ENCODE measurements around the gene OBP2B.
"Not testable (repeated sequence)": the region's sequence is repeated elsewhere in the genome, so short reads cannot be mapped to it uniquely, and the experiment has no call there.

The OBP2B gene

DNA sequence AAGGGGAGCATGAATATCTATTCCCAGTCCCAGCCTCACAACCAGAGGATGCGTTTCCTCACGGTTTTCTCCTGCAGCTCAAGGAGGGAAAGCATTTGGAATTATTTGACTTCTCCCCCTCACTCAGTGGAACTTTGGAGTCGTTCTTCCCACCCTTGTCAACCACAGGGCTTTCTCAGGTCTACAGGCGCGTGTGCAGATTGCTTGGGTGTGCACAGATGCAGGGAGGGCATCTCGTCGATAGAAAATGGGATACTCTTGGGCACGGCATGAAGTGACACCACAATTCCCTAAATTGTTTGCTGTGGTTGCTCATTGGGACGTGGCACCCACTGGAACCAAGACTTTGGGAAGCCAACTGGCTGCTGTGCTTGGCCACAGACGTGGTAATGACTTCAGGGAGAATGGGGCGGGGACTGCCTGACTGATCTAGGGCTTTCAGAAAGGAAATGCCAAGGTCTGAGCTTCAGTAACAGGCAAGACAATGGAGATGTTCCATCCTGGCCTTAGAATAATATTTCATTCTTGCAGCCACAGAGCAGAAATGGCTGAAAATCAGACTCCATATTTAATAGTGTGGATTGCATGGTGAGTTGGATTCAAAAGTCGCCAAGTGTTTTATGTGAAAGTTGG lies 12.2 kb upstream of the OBP2B start:
- DNase-seq (ENCODE audit: low read depth in 2 of 2), result no peak

- DNase-seq (ENCODE audit: low read depth in 2 of 2), result not testable (repeated sequence)
Observed at GRCh38 chr9:133218049-133218975, 9.3 kb upstream of the OBP2B start.

GRCh38 chr9:133217333-133217988 lies 8.4 kb upstream of the OBP2B start:
- not testable (repeated sequence) for DNase-seq (ENCODE audit: low read depth in 2 of 2)

DNA sequence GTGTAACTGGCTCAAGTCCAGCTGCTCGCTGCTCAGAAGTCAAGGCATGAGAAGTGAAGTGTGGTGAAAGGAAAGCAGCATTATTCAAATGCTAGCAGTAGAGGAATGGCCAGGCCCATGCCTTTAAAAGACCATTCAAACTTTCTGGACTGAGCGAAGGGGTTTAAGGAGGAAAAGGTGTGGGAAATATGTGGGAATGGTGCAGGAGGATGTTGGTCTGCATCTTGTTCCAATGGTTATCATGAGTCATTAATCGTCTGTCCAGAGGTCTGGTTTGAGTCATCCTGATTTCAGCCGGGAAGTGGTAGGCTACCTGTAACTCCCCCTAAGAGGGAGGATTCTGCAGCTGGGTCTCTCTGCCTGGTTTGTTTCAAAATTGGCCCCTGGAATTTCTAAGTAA lies 5.2 kb upstream of the OBP2B start:
- not testable (repeated sequence) for DNase-seq (ENCODE audit: low read depth in 2 of 2)

- no peak for DNase-seq (ENCODE audit: low read depth in 2 of 2)
Observed at GRCh38 chr9:133210609-133211008, 1.6 kb upstream of the OBP2B start.

- DNase-seq (ENCODE audit: low read depth in 2 of 2), result no peak
Observed at GRCh38 chr9:133210202-133210532, 1.1 kb upstream of the OBP2B start.

DNA sequence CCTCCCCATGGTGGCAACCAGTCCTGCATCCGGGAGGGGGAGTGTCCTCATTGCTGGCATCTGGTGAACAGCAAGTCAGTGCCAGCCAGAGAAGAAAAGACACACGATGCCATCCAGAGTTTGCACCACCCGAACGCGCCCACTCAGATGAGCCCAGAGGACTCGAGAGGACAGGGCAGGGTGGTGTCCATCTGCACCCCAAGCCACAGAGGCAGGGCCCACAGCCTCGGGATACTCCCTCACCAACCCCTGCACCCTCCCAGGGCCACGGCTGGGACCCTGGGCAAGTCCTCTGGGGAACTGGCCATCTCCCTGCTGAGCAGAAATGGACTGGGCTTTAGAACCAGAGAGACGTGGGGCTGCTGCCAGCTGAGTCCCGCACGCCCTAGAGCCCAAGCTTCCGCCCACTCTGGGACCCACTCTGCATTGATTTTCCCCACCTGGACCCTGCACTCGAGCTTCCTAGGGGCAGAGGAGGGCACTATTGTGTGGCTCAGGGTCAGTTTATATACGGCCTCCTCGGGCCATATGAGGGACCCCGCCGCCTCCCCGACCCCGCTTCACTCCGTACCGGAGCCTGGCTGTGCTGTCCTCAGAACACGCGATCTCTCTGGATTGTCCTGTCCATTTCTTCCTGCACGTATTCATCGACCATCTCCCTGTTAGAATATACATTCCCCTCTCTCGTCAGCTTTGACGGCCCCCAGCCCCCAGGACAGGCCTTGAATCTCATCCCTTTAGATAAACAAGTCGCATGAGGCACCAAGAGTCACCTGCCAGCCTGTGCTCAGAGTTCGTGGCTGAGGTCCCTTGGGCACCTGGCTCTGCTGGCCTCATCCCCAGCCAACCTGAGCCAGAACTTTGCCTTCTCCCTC lies 514 bp upstream of the OBP2B start:
- not testable (repeated sequence) for DNase-seq (ENCODE audit: low read depth in 2 of 2)

DNA sequence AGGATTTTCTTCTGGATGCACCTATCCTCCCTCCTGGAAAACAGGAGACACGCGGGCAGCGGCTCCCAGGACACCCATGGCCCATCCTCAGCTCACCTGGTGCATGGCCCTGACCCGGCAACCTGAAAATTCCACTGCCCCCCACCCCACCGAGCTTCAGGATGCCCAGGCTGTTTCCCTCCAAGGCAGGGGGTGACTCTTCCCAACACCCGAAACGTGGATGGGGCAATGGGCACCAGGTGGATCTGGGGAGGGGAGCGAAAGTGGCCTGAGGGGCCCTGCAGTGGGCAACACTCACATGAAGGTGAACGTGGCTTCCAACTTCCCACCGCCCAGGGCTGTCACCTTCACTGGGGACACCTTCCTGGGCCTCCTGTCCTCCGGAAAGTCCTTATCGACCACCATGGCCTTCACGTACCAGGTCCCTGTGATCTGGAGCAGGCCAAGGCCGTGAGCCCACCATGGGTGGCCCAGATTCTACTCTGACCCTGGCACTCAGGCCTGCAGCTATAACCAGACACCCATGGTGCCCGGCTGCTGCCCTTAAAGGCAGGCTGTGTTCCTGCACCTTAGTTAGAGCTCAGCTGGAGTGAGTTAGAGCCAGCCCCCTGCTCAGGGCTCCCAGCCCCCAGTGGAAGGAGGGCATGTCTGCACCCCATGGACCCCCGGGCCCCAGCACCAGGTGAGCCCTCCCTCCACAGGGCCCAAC lies 725 bp downstream of the OBP2B start:
- DNase-seq (ENCODE audit: low read depth in 2 of 2), result not testable (repeated sequence)

- DNase-seq (ENCODE audit: low read depth in 2 of 2), result no peak
Observed at GRCh38 chr9:133207540-133208170, 1.4 kb downstream of the OBP2B start.

DNA sequence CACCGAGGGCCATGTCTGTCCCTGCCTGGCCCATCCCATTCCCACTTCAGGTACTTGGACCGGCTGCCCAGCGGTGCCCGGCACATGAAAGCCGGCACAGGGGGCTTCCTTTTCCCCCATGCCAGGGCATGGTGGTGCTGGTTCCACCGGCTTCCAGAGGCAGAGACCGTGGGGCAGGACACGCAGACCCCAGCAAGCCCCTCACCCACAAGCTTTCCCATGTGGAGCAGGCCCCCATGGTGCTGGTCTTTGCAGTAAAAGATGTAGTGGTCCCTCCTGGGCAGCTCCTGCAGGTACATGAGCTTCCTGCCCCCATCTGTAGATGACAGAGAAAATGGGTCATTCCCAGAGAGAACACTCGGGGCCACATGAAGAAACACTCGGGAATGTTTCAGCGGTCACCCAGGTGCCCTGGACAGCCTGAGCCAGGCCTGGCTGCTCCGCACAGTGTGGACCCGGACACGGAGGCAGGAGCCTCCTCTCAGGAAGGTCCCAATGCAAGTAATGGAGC lies 2.0 kb downstream of the OBP2B start:
- no peak for DNase-seq (ENCODE audit: low read depth in 2 of 2)

- no peak for DNase-seq (ENCODE audit: low read depth in 2 of 2)
Observed at GRCh38 chr9:133205996-133206931, 2.8 kb downstream of the OBP2B start.

GRCh38 chr9:133205481-133205887 lies 3.6 kb downstream of the OBP2B start:
- not testable (repeated sequence) for DNase-seq (ENCODE audit: low read depth in 2 of 2)

GRCh38 chr9:133204993-133205336 lies 4.1 kb downstream of the OBP2B start:
- no peak for DNase-seq (ENCODE audit: low read depth in 2 of 2)

DNA sequence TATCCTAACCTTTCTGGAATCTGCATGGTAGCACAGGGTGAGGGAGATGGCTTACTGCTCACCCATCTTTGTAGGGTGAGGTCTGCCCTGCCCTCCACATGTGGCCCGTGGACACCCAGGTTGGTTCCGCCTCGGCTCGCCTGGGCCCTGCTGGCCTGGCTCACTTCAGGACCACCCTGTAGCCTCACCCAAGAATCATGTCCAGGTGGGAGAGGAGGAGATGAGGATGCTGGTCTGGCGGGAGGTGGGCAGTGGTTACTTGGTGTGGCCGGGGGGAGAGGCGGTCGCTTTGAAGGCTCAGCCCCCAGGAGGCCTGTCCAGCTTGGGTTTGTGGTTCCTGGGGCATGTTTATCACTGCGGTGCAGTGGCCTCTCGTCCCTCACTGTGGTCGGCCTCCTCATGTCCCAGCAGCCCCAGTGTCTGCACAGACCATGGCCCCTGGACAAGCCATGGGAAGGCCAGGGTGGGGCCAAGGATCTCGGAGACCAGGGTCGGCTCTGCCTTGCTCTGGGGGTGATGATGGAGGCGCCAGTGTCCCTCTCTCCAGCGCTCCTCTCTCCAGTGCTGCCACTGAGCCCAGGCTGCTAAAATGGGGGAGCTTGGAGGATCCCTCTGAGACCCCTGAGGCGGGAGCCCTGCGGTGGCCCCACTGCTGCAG lies 4.6 kb downstream of the OBP2B start:
- no peak for DNase-seq (ENCODE audit: low read depth in 2 of 2)

DNA sequence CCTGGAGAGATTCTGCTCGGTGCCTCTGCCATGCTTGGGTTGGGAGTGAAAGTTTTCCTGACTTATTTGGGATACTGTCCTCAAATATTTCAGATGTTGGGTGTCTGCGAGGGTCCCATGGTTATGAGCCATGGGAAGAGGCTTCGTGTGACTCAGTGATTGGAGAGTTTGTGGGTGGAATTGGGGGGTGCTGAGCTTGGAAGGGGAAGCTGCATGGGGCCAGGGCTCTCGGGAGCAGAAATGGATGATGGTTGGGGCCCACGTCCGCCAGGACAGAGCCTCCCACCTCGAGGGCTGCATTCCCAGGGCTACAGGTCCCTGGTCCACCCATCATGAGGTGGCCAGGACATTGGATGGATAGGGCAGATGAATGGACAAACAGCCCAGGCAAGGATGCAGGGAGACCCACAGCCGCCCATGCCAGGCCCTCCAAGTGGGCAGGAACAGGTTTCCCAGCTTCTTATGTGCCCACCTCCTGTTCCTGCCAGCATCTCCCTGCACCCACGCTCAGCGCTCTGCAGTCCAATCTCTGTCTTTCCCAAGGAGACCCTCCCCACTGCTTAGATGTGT lies 5.5 kb downstream of the OBP2B start:
- no peak for DNase-seq (ENCODE audit: low read depth in 2 of 2)

DNA sequence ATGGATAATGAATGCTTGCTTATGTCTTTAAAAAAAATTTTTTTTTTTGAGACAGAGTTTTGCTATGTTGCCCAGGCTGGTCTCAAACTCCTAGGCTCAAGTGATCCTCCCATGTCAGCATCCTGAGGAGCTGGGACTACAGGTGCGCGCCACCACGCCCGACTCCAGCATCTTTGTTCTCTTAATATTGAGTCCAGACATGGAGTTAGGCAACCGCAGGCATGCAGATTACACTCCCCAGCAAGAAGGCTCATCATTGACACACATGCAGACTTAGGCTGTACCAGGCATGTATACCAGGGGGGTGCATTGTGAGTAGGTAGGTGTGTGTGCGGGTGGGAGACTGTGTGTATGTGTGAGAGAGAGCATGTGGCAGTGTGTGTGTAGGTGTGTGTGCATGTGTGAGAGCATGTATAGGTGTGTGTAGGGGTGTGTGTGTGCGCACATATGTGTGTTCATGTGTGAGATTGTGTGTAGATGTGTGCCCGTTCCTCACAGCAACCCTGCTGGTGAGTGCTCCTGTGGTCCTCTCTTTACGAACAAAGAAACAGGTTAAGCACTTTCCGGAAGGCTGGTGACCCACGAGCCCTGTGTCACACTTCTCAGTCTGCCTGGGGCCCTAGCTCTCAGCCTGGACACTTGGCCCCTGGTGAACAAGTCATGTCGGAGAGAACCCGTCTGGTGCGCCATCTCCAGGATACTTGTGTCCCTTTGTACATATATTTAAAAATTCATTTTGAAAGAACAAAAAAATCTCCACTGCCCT lies 6.2 kb downstream of the OBP2B start:
- DNase-seq (ENCODE audit: low read depth in 2 of 2), result no peak

- DNase-seq (ENCODE audit: low read depth in 2 of 2), result no peak
Observed at GRCh38 chr9:133202145-133202513, 6.9 kb downstream of the OBP2B start.
